Smooth muscle cell (in vitro differentiated cells): ENCODE data around the gene CPPED1. TPM values are rescaled to one million over a fixed set of nuclear protein-coding genes. Genes with fewer than 3 reads are reported as not detected.

Experiments
- DNase-seq: peaks from one replicate; lab custom pipeline; 2025; ENCODE audit not compliant: unreplicated experiment; lab: John Stamatoyannopoulos, UW
- H2AFZ ChIP-seq: fragments of 200-600 bp; sonication (generic); 2 replicates; pipeline ENCODE4 v1.6.0; 2016; ENCODE audit warnings: antibody characterized with exemption, low read depth, mild to moderate bottlenecking
- H3F3A ChIP-seq: fragments of 200-600 bp; sonication (generic); 2 replicates; pipeline ENCODE4 v1.6.0; 2017; ENCODE audit warnings: antibody characterized with exemption, low read depth
- H3K27ac ChIP-seq: fragments of 200-600 bp; sonication (generic); 2 replicates; pipeline ENCODE4 v1.5.1; 2016; ENCODE audit warnings: low read depth, mild to moderate bottlenecking
- H3K27me3 ChIP-seq: fragments of 200-600 bp; sonication (generic); 2 replicates; pipeline ENCODE4 v1.6.1; 2016; ENCODE audit warnings: low read depth, mild to moderate bottlenecking
- H3K36me3 ChIP-seq: fragments of 200-600 bp; sonication (generic); 2 replicates; pipeline ENCODE4 v1.5.1; 2016; ENCODE audit warnings: low read depth
- H3K4me1 ChIP-seq: fragments of 200-600 bp; sonication (generic); 2 replicates; pipeline ENCODE4 v1.5.1; 2016; ENCODE audit warnings: low read depth
- H3K4me2 ChIP-seq: fragments of 200-600 bp; sonication (generic); 2 replicates; pipeline ENCODE4 v1.6.0; 2016; ENCODE audit warnings: mild to moderate bottlenecking
- H3K4me3 ChIP-seq: fragments of 200-600 bp; sonication (generic); 2 replicates; pipeline ENCODE4 v1.5.1; 2016; ENCODE audit warnings: mild to moderate bottlenecking
- H3K79me2 ChIP-seq: fragments of 200-600 bp; sonication (generic); 2 replicates; pipeline ENCODE4 v1.6.0; 2016; ENCODE audit warnings: low read depth, mild to moderate bottlenecking
- H3K9ac ChIP-seq: fragments of 200-600 bp; sonication (generic); 2 replicates; pipeline ENCODE4 v1.6.0; 2016; ENCODE audit warnings: low read depth
- H3K9me3 ChIP-seq: fragments of 200-600 bp; sonication (generic); replicated peaks from 2 replicates; pipeline ENCODE4 v1.5.1; 2016; ENCODE audit warnings: low read depth
- H4K20me1 ChIP-seq: fragments of 200-600 bp; sonication (generic); 2 replicates; pipeline ENCODE4 v1.6.0; 2016; ENCODE audit warnings: low read depth
- WGBS: methylation state at CpG from one replicate; pipeline ENCODE4 v1.1.7; 2016; ENCODE audit warnings: low lambda C conversion rate; 5-methylcytosine and 5-hydroxymethylcytosine counted together
- polyA plus RNA-seq: library from polyadenylated mRNA; unstranded; fragments of >200 nt; fragmentation: Nextera tagmentation; extraction: Ambion mirVana; gene quantifications from 2 replicates; pipeline ENCODE4 v1.2.1, GENCODE V29; 2016
- total RNA-seq: library from RNA; depleted of rRNA; stranded (reverse); fragments of >200 nt; gene quantifications from 2 replicates; pipeline ENCODE4 v1.2.3, GENCODE V29; 2014
- TF ChIP-seq, protein P1 (sequence below): fragments of 200-600 bp; sonication (generic); IDR thresholded peaks from 2 replicates; pipeline ENCODE4 v1.5.1; 2017; ENCODE audit warnings: borderline replicate concordance, mild to moderate bottlenecking, antibody characterized with exemption; ENCODE audit not compliant: insufficient read depth, poor library complexity, severe bottlenecking

CPPED1 gene
- total and polyA plus RNA-seq, 2 experiments from 2014 or later = 17.2 to 20.9 TPM

DNA sequence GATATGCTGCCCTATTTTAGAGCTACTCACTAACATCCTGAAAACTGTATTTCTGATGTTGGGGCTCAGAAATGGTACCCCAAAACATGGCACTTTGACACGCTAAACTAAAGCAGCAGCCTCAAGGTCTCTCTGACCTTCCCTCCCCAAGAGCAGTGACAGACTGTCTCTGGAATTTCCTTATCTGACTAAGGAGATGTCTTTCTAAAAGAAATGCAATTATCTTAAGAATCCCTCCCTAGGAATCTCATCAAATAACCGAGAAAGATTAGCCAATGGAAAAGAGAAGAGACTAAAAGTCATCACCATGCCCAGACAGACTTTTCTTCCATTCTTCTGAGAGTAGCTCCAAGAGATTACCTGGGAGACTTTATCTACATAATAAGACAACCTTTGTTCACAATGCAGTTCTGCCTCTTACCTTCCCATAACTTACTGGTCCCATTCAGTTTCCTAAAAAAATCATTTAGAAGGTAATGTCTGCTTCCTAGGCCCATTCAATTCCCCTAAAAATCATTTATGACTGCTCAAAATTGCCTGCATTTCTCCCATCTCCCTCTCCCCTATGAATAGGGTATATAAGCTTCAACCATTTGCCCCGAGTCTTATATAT is 123.9 kb downstream of the CPPED1 start:
- H3F3A ChIP-seq = no peaks in the 10 kb centered on the region
- 42% methylated on average over 3 of the region's 3 CpGs for WGBS
- no peak overlapping the region for H3K9ac ChIP-seq
- no peak overlapping the region for H2AFZ ChIP-seq
- H3K4me2 ChIP-seq = no peak overlapping the region
- no peak for DNase-seq
- H3K36me3 ChIP-seq = no peaks in the 10 kb centered on the region
- no peaks in the 10 kb centered on the region for H3K9me3 ChIP-seq
- H3K27ac ChIP-seq = no peak overlapping the region
- H3K79me2 ChIP-seq = no peaks in the 10 kb centered on the region
- TF ChIP-seq, protein P1, sequence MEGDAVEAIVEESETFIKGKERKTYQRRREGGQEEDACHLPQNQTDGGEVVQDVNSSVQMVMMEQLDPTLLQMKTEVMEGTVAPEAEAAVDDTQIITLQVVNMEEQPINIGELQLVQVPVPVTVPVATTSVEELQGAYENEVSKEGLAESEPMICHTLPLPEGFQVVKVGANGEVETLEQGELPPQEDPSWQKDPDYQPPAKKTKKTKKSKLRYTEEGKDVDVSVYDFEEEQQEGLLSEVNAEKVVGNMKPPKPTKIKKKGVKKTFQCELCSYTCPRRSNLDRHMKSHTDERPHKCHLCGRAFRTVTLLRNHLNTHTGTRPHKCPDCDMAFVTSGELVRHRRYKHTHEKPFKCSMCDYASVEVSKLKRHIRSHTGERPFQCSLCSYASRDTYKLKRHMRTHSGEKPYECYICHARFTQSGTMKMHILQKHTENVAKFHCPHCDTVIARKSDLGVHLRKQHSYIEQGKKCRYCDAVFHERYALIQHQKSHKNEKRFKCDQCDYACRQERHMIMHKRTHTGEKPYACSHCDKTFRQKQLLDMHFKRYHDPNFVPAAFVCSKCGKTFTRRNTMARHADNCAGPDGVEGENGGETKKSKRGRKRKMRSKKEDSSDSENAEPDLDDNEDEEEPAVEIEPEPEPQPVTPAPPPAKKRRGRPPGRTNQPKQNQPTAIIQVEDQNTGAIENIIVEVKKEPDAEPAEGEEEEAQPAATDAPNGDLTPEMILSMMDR = no peak
- no peaks in the 10 kb centered on the region for H4K20me1 ChIP-seq
- H3K4me3 ChIP-seq = no peak overlapping the region
- no peaks in the 10 kb centered on the region for H3K4me1 ChIP-seq
- H3K27me3 ChIP-seq = no peaks in the 10 kb centered on the region

DNA sequence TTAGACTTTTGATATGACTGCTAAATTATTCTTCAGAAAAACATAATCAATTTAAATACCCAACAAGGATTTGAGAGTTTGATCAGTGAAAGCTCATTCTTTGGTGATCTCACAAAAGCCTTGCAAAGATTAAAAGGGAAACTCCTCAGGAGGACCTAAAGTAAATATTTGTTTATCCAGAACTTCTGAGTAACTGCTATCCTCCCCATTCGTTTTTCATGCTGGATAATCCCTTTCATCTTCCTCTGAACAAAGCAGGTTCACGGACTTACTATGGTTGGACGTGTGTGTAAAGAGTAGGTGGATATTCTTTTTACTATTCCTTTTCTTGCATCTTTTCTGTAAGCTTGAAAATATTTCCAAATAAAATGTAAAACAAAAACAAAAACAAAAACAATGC is 124.7 kb downstream of the CPPED1 start:
- H2AFZ ChIP-seq = no peak overlapping the region
- no peak overlapping the region for H3K9ac ChIP-seq
- no peaks in the 10 kb centered on the region for H3K4me1 ChIP-seq
- no peak overlapping the region for H3K27ac ChIP-seq
- H4K20me1 ChIP-seq = no peaks in the 10 kb centered on the region
- no peaks in the 10 kb centered on the region for H3F3A ChIP-seq
- H3K36me3 ChIP-seq = no peaks in the 10 kb centered on the region
- no peaks in the 10 kb centered on the region for H3K27me3 ChIP-seq
- no peaks in the 10 kb centered on the region for H3K79me2 ChIP-seq
- H3K4me3 ChIP-seq = no peak overlapping the region
- TF ChIP-seq, protein P1 = no peak
- H3K9me3 ChIP-seq = no peaks in the 10 kb centered on the region
- DNase-seq = no peak
- no peak overlapping the region for H3K4me2 ChIP-seq
- WGBS = 48% methylated on average over 3 of the region's 3 CpGs

DNA sequence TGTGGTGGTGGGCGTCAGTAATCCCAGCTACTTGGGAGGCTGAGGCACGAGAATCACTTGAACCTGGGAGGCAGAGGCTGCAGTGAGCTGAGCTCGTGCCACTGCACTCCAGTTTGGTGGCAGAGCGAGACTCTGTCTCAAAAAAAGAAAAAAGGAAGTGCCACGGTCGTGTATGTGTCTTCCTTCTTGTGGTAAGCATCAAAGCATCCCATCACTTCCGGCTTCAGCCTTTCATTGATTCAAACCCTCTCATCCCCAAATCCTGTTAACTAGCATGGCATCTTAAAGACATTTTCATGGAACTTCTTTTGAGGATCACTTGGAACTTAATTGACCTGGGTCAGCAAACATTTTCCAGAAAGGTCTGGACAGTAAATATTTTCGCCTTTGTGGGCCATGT is 126.2 kb downstream of the CPPED1 start:
- 65% methylated on average over 8 of the region's 8 CpGs for WGBS
- DNase-seq = no peak

More for the DNA sequence above, 126.2 kb downstream of the CPPED1 start:
- Histone ChIP-seq H3K27ac (no peak overlapping the region), H3K4me3 (no peak overlapping the region), H4K20me1 (no peaks in the 10 kb centered on the region), H3K36me3 (no peaks in the 10 kb centered on the region), H3K9ac (no peak overlapping the region), H3K9me3 (no peaks in the 10 kb centered on the region), H3K4me1 (no peaks in the 10 kb centered on the region), H3F3A (no peaks in the 10 kb centered on the region), H3K4me2 (no peak overlapping the region), H3K27me3 (no peaks in the 10 kb centered on the region), H2AFZ (no peak overlapping the region), H3K79me2 (no peaks in the 10 kb centered on the region)
- TF ChIP-seq, protein P1 = no peak
